Gastroesophageal sphincter (tissue), 4 donors: Measurements from ENCODE around the gene RAB36. TPM values are rescaled to one million over a fixed set of nuclear protein-coding genes. Genes with fewer than 3 reads are reported as not detected.

ENCODE experiments used
- ATAC-seq: fragments of 150-250 bp; one replicate; pipeline ENCODE4 v1.9.1; 2016; ENCODE audit warnings: mild to moderate bottlenecking, moderate library complexity
- H3K27ac ChIP-seq, 4 donors: fragments of 200-600 bp; sonication (generic) in 3 of 4; 1 replicate in 3 of 4; 2 replicates in 1 of 4; pipeline ENCODE4 v1.5.1; 2016 to 2019
- H3K27me3 ChIP-seq: fragments of 200-600 bp; sonication (generic); one replicate; pipeline ENCODE4 v1.5.1; 2019
- H3K36me3 ChIP-seq, 2 donors: fragments of 200-600 bp; sonication (generic); one replicate each; pipeline ENCODE4 v1.5.1; 2019; ENCODE audit warnings: control low read depth in 1 of 2
- H3K4me1 ChIP-seq, 3 donors: fragments of 200-600 bp; sonication (generic); 1 replicate in 2 of 3; 2 replicates in 1 of 3; pipeline ENCODE4 v1.5.1; 2016 to 2019; ENCODE audit warnings: control low read depth in 2 of 3
- H3K4me3 ChIP-seq, 2 donors: fragments of 200-600 bp; sonication (generic); one replicate each; pipeline ENCODE4 v1.5.1; 2019; ENCODE audit warnings: mild to moderate bottlenecking in 1 of 2, moderate library complexity in 1 of 2
- H3K9me3 ChIP-seq, 3 donors: fragments of 200-600 bp; sonication (generic); one replicate each; pipeline ENCODE4 v1.5.1; 2017 to 2019; ENCODE audit warnings: control low read depth in 2 of 3
- EP300 ChIP-seq: sonication (generic); formaldehyde crosslinking; IDR thresholded peaks from one replicate; pipeline ENCODE4 v1.6.1; 2017; ENCODE audit warnings: antibody characterized with exemption, mild to moderate bottlenecking
- POLR2A ChIP-seq, 2 donors: fragments of 450-650 bp; IDR thresholded peaks; one replicate each; pipeline ENCODE4 v1.6.1; 2017; ENCODE audit warnings: antibody characterized with exemption in 2 of 2, mild to moderate bottlenecking in 2 of 2, moderate library complexity in 1 of 2
- POLR2AphosphoS5 ChIP-seq: sonication (generic); formaldehyde crosslinking; IDR thresholded peaks from one replicate; pipeline ENCODE4 v1.6.1; 2017; ENCODE audit warnings: antibody characterized with exemption
- WGBS, 2 donors: methylation state at CpG; one replicate each; pipeline ENCODE4 v1.1.5; 2018; ENCODE audit warnings: low coverage in 1 of 2; 5-methylcytosine and 5-hydroxymethylcytosine counted together
- total RNA-seq, 4 donors: library from RNA; depleted of rRNA; stranded (reverse); fragments of >200 nt; gene quantifications; one replicate each; pipeline ENCODE4 v1.1.0, GENCODE V29; 2016
- TF ChIP-seq, protein P1 (sequence below), 4 experiments: fragments of 200-600 bp in 2 of 4; fragments of 450-650 bp in 2 of 4; sonication (generic) in 1 of 4; IDR thresholded peaks; one replicate each; pipeline ENCODE4 v1.5.1; 2017 to 2019; ENCODE audit warnings: antibody characterized with exemption in 4 of 4, mild to moderate bottlenecking in 2 of 4, moderate library complexity in 2 of 4

The RAB36 gene
- total RNA-seq, 4 donors from 2014 or later = 3.9 to 12.2 (median 6.7) TPM

GRCh38 chr22:23110922-23111527, 34.3 kb upstream of the RAB36 start:
- ATAC-seq = no peak
- H3K27ac ChIP-seq = no peak overlapping the region
- no peak overlapping the region for H3K4me3 ChIP-seq
- peaks cover 0 to 13% (median 0%) of the 10 kb centered on the region in 3 donors for H3K4me1 ChIP-seq
- no CpG with 5 or more reads among the region's 15 CpGs for WGBS, 2 donors
- TF ChIP-seq, protein P1, sequence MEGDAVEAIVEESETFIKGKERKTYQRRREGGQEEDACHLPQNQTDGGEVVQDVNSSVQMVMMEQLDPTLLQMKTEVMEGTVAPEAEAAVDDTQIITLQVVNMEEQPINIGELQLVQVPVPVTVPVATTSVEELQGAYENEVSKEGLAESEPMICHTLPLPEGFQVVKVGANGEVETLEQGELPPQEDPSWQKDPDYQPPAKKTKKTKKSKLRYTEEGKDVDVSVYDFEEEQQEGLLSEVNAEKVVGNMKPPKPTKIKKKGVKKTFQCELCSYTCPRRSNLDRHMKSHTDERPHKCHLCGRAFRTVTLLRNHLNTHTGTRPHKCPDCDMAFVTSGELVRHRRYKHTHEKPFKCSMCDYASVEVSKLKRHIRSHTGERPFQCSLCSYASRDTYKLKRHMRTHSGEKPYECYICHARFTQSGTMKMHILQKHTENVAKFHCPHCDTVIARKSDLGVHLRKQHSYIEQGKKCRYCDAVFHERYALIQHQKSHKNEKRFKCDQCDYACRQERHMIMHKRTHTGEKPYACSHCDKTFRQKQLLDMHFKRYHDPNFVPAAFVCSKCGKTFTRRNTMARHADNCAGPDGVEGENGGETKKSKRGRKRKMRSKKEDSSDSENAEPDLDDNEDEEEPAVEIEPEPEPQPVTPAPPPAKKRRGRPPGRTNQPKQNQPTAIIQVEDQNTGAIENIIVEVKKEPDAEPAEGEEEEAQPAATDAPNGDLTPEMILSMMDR (IDR thresholded peaks at IDR 0.05) = no peak
- H3K9me3 ChIP-seq = no peaks in the 10 kb centered on the region
- peaks cover 0 to 32% of the 10 kb centered on the region in 2 donors for H3K36me3 ChIP-seq
- no peaks in the 10 kb centered on the region for H3K27me3 ChIP-seq

DNA sequence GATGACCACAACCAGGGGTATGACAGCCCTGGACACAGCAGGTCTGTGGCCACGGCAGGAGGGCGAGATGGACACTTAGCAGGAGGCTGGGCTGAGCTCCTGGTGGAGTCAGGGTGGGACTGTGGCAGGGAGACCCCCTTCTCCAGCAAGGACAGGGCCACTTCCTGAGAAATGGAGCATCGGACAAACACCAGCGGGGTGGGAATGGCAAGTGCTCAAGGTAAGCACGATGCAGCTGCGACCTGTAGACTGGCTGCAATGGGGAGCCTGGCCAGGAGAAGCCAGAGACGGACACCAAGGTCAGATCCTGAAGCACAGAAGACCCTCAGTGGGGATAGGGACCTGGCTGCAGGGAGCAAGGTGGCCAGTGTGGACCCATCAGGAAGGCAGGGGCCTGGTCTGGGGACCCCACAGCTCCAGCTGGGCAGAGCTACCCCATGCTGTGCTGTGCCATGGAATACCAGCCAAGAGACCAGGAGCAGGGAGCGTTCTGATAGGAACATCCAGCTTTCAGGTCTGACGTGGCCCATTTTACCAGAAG, 32.7 kb upstream of the RAB36 start:
- peaks cover 0 to 13% (median 0%) of the 10 kb centered on the region in 3 donors for H3K4me1 ChIP-seq
- no peaks in the 10 kb centered on the region for H3K9me3 ChIP-seq
- ATAC-seq = no peak
- H3K27ac ChIP-seq = no peak overlapping the region
- H3K27me3 ChIP-seq = no peaks in the 10 kb centered on the region
- H3K36me3 ChIP-seq = peaks cover 0 to 27% of the 10 kb centered on the region in 2 donors
- 30% methylated on average over 2 of the region's 9 CpGs; no CpG with 5 or more reads in 1 of the 2 donors for WGBS, 2 donors
- TF ChIP-seq, protein P1 (IDR thresholded peaks at IDR 0.05) = no peak
- TF ChIP-seq POLR2AphosphoS5 (no peak), POLR2A (IDR thresholded peaks at IDR 0.05) (no peak), EP300 (no peak)
- H3K4me3 ChIP-seq = no peak overlapping the region

- no peak overlapping the region for H3K27ac ChIP-seq
- H3K27me3 ChIP-seq = no peaks in the 10 kb centered on the region
- H3K4me1 ChIP-seq = peaks cover 0 to 13% (median 0%) of the 10 kb centered on the region in 3 donors
- no peak for TF ChIP-seq POLR2A (IDR thresholded peaks at IDR 0.05)
- TF ChIP-seq, protein P1 (IDR thresholded peaks at IDR 0.05) = no peak
- TF ChIP-seq EP300 = no peak
- no peak for TF ChIP-seq POLR2AphosphoS5
- 86% methylated on average over 4 of the region's 14 CpGs; no CpG with 5 or more reads in 1 of the 2 donors for whole genome bisulfite sequencing, 2 donors
- no peak for ATAC-seq
- no peak overlapping the region for H3K4me3 ChIP-seq
- H3K36me3 ChIP-seq = peaks cover 0 to 20% of the 10 kb centered on the region in 2 donors
- no peaks in the 10 kb centered on the region for H3K9me3 ChIP-seq
These were observed 32.0 kb upstream of the RAB36 start for GRCh38 chr22:23113067-23113846.

- ATAC-seq = no peak
- peaks cover 0 to 13% (median 0%) of the 10 kb centered on the region in 3 donors for H3K4me1 ChIP-seq
- no peaks in the 10 kb centered on the region for H3K9me3 ChIP-seq
- H3K27me3 ChIP-seq = no peaks in the 10 kb centered on the region
- 68% methylated on average over 6 of the region's 18 CpGs; no CpG with 5 or more reads in 1 of the 2 donors for WGBS, 2 donors
- H3K4me3 ChIP-seq = no peak overlapping the region
- no peak overlapping the region for H3K27ac ChIP-seq
- TF ChIP-seq POLR2AphosphoS5 (no peak), EP300 (no peak), POLR2A (IDR thresholded peaks at IDR 0.05) (no peak)
- TF ChIP-seq, protein P1 (IDR thresholded peaks at IDR 0.05) = no peak
- peaks cover 0 to 19% of the 10 kb centered on the region in 2 donors for H3K36me3 ChIP-seq
These were observed 31.2 kb upstream of the RAB36 start for GRCh38 chr22:23113847-23114720.
